ENCODE measurements around the gene SCO2. TPM values are rescaled to one million over a fixed set of nuclear protein-coding genes. Genes with fewer than 3 reads are reported as not detected.
A peak's percentile ranks its signal among the peaks of the same experiment; 100 is the strongest.
"Not testable (repeated sequence)": the region's sequence is repeated elsewhere in the genome, so short reads cannot be mapped to it uniquely, and the experiment has no call there.

The SCO2 gene
- total RNA-seq, 1 donor from 2014 or later = 1.3 TPM

GRCh38 chr22:50550395-50550794 is 25.0 kb upstream of the SCO2 start:
- DNase-seq (ENCODE audit: low spot score) = no peak

- DNase-seq (ENCODE audit: low spot score) = no peak
These were observed 23.8 kb upstream of the SCO2 start for GRCh38 chr22:50548921-50549790.

- DNase-seq (ENCODE audit: low spot score) = no peak
These were observed 22.9 kb upstream of the SCO2 start for GRCh38 chr22:50548040-50548920.

- DNase-seq (ENCODE audit: low spot score) = no peak
These were observed 22.0 kb upstream of the SCO2 start for GRCh38 chr22:50547263-50547985.

- no peak for DNase-seq (ENCODE audit: low spot score)
These were observed 21.2 kb upstream of the SCO2 start for GRCh38 chr22:50546326-50547262.

- no peak for DNase-seq (ENCODE audit: low spot score)
These were observed 20.3 kb upstream of the SCO2 start, which contains the start of gene KLHDC7B for GRCh38 chr22:50545522-50546325. KLHDC7B (plus strand) TSS chr22:50545899; CDS start chr22:50546244, 345 bp downstream.

GRCh38 chr22:50544746-50545253 is 19.4 kb upstream of the SCO2 start:
- no peak for DNase-seq (ENCODE audit: low spot score)

GRCh38 chr22:50544078-50544745 is 18.8 kb upstream of the SCO2 start:
- peak; percentile 75 for DNase-seq (ENCODE audit: low spot score)

- DNase-seq (ENCODE audit: low spot score) = no peak
These were observed 17.1 kb upstream of the SCO2 start for GRCh38 chr22:50542416-50542927.

- not testable (repeated sequence) for DNase-seq (ENCODE audit: low spot score)
These were observed 16.2 kb upstream of the SCO2 start for GRCh38 chr22:50541667-50542026.

- DNase-seq (ENCODE audit: low spot score) = no peak
These were observed 15.0 kb upstream of the SCO2 start for GRCh38 chr22:50540381-50540780.

- no peak for DNase-seq (ENCODE audit: low spot score)
These were observed 12.4 kb upstream of the SCO2 start for GRCh38 chr22:50537765-50538164.

GRCh38 chr22:50536226-50536625 is 10.8 kb upstream of the SCO2 start:
- DNase-seq (ENCODE audit: low spot score) = no peak

GRCh38 chr22:50535113-50535512 is 9.7 kb upstream of the SCO2 start:
- no peak for DNase-seq (ENCODE audit: low spot score)

- peak; percentile 57 for DNase-seq (ENCODE audit: low spot score)
These were observed 8.7 kb upstream of the SCO2 start for GRCh38 chr22:50533856-50534711.

- DNase-seq (ENCODE audit: low spot score) = no peak
These were observed 7.7 kb upstream of the SCO2 start for GRCh38 chr22:50532824-50533796.

Data from mucosa of gallbladder (tissue), 1 donor.